ENCODE data around the gene KCNIP1. TPM values are rescaled to one million over a fixed set of nuclear protein-coding genes. Genes with fewer than 3 reads are reported as not detected.

The KCNIP1 gene
- total and polyA plus RNA-seq, 9 of the 15 experiments (the other 6 are each of a cell fraction or from before 2014, with no cell fraction given) = not detected

DNA sequence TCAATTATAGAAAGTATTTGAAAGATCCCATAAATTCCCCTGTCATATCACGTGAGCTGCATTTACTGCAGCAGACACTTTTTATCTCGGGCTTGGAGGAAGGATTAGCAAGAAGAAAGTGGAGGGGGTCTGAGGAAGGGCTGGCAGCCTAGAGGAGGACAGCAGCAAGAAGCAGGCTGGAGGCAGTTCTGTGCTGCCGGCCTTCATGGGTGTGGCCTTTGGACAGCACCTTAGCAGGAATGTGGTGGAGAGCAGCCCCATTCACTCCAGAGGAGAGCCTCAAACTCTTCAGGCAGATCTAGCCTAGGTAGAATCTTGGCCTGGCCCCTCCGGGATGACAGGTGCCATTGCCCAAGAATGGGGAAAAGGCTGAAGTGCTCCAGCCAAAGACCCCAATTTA, 189.9 kb downstream of the KCNIP1 start:
- Histone ChIP-seq H3K9me1 (ENCODE audit: control insufficient read depth, insufficient read depth, low read length) (no peaks in the 10 kb centered on the region), H4K20me1 (replicated peaks; ENCODE audit: control insufficient read depth, insufficient read depth, low read length) (0 out of 2 replicates have a peak, but pooled peaks cover 3% of the 10 kb centered on the region), H3K27me3 (ENCODE audit: control insufficient read depth in 2 of 2, insufficient read depth in 2 of 2, low read length in 2 of 2) (no peaks in the 10 kb centered on the region), H3K9ac (ENCODE audit: insufficient read depth in 1 of 2, low read depth in 2 of 2, low read length in 2 of 2) (no peak overlapping the region), H3K36me3 (ENCODE audit: control insufficient read depth, insufficient read depth, low read length) (no peaks in the 10 kb centered on the region), H3K9me3 (replicated peaks; ENCODE audit: control insufficient read depth, insufficient read depth, low read depth, low read length) (no peaks in the 10 kb centered on the region), H3K4me1 (replicated peaks in 1 of 2; ENCODE audit: control insufficient read depth in 2 of 2, insufficient read depth in 2 of 2, low read length in 2 of 2) (no peaks in the 10 kb centered on the region), H3K4me2 (ENCODE audit: insufficient read depth, low read length) (no peak overlapping the region), H3K4me3 (no peak overlapping the region), H3K27ac (ENCODE audit: extremely low read depth, low read depth, low read length) (no peak overlapping the region), H2AFZ (ENCODE audit: low read depth, low read length) (no peak overlapping the region), H3K79me2 (ENCODE audit: control insufficient read depth, insufficient read depth, low read length) (no peaks in the 10 kb centered on the region)
- intact Hi-C loops (cut with micrococcal nuclease) = no loop called here
- in situ Hi-C loops (cut with MboI) = no loop called here
- ATAC-seq (no peak), FAIRE-seq (no peak), DNase-seq (ENCODE audit: extremely low read depth in 1 of 4, low spot score in 3 of 4) (no peak)
- POLR2A ChIA-PET = interaction anchor here (0.7 kb wide), 1 partner anchor 1163 kb away, joined by 3 read pairs; no protein-coding TSS in a partner anchor
- TF ChIP-seq, protein P1, sequence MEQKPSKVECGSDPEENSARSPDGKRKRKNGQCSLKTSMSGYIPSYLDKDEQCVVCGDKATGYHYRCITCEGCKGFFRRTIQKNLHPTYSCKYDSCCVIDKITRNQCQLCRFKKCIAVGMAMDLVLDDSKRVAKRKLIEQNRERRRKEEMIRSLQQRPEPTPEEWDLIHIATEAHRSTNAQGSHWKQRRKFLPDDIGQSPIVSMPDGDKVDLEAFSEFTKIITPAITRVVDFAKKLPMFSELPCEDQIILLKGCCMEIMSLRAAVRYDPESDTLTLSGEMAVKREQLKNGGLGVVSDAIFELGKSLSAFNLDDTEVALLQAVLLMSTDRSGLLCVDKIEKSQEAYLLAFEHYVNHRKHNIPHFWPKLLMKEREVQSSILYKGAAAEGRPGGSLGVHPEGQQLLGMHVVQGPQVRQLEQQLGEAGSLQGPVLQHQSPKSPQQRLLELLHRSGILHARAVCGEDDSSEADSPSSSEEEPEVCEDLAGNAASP (IDR thresholded peaks at IDR 0.05) = no peak
- TF ChIP-seq, protein P2, sequence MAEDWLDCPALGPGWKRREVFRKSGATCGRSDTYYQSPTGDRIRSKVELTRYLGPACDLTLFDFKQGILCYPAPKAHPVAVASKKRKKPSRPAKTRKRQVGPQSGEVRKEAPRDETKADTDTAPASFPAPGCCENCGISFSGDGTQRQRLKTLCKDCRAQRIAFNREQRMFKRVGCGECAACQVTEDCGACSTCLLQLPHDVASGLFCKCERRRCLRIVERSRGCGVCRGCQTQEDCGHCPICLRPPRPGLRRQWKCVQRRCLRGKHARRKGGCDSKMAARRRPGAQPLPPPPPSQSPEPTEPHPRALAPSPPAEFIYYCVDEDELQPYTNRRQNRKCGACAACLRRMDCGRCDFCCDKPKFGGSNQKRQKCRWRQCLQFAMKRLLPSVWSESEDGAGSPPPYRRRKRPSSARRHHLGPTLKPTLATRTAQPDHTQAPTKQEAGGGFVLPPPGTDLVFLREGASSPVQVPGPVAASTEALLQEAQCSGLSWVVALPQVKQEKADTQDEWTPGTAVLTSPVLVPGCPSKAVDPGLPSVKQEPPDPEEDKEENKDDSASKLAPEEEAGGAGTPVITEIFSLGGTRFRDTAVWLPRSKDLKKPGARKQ (CRISPR knock-in tag; IDR thresholded peaks at IDR 0.05) = no peak
- TF ChIP-seq, protein P3, sequence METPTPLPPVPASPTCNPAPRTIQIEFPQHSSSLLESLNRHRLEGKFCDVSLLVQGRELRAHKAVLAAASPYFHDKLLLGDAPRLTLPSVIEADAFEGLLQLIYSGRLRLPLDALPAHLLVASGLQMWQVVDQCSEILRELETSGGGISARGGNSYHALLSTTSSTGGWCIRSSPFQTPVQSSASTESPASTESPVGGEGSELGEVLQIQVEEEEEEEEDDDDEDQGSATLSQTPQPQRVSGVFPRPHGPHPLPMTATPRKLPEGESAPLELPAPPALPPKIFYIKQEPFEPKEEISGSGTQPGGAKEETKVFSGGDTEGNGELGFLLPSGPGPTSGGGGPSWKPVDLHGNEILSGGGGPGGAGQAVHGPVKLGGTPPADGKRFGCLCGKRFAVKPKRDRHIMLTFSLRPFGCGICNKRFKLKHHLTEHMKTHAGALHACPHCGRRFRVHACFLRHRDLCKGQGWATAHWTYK (CRISPR knock-in tag; IDR thresholded peaks at IDR 0.05) = no peak
- TF ChIP-seq, protein P4, sequence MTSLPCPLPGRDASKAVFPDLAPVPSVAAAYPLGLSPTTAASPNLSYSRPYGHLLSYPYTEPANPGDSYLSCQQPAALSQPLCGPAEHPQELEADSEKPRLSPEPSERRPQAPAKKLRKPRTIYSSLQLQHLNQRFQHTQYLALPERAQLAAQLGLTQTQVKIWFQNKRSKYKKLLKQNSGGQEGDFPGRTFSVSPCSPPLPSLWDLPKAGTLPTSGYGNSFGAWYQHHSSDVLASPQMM (CRISPR knock-in tag; IDR thresholded peaks at IDR 0.05) = no peak
- TF ChIP-seq CEBPG (CRISPR knock-in tag; IDR thresholded peaks at IDR 0.05) (no peak), CEBPG (tag; conservative IDR thresholded peaks at IDR 0.05 in 1 of 2, IDR thresholded peaks at IDR 0.05 in 1 of 2) (no peak), FOS (IDR thresholded peaks at IDR 0.05; ENCODE audit: extremely low read depth, insufficient read length) (no peak), BMI1 (IDR thresholded peaks at IDR 0.05; ENCODE audit: low read length) (no peak), ZNF583 (CRISPR knock-in tag; IDR thresholded peaks at IDR 0.05) (no peak), ZFP1 (CRISPR knock-in tag; IDR thresholded peaks at IDR 0.05) (no peak), KLF16 (IDR thresholded peaks at IDR 0.05) (no peak), BHLHE40 (IDR thresholded peaks at IDR 0.05; ENCODE audit: low read length) (no peak), BCL6 (CRISPR knock-in tag; IDR thresholded peaks at IDR 0.05) (no peak)
- TF ChIP-seq, protein P5, sequence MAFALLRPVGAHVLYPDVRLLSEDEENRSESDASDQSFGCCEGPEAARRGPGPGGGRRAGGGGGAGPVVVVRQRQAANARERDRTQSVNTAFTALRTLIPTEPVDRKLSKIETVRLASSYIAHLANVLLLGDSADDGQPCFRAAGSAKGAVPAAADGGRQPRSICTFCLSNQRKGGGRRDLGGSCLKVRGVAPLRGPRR (CRISPR knock-in tag; IDR thresholded peaks at IDR 0.05) = no peak
- TF ChIP-seq, protein P6, sequence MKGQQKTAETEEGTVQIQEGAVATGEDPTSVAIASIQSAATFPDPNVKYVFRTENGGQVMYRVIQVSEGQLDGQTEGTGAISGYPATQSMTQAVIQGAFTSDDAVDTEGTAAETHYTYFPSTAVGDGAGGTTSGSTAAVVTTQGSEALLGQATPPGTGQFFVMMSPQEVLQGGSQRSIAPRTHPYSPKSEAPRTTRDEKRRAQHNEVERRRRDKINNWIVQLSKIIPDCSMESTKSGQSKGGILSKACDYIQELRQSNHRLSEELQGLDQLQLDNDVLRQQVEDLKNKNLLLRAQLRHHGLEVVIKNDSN (CRISPR knock-in tag; IDR thresholded peaks at IDR 0.05) = no peak
- WGBS (ENCODE audit: insufficient coverage, low coverage, missing lambda C conversion rate) = 0% methylated on average over 4 of the region's 4 CpGs
- CTCF ChIA-PET (ENCODE audit: low intra/inter-chr PET ratio) = no interaction called here
- BruUV-seq (replicated peaks) = no TSS peak
